Measurements from ENCODE around the gene THSD1.

GRCh38 chr13:52366291-52366690 is 39.7 kb downstream of the THSD1 start:
- TF ChIP-seq CTCF (IDR thresholded peaks at IDR 0.05 in 4 of 5, conservative IDR thresholded peaks at IDR 0.05 in 1 of 5) (no peak), POLR2A (IDR thresholded peaks at IDR 0.05) (no peak)
